ENCODE measurements around the gene NR3C1.

DNA sequence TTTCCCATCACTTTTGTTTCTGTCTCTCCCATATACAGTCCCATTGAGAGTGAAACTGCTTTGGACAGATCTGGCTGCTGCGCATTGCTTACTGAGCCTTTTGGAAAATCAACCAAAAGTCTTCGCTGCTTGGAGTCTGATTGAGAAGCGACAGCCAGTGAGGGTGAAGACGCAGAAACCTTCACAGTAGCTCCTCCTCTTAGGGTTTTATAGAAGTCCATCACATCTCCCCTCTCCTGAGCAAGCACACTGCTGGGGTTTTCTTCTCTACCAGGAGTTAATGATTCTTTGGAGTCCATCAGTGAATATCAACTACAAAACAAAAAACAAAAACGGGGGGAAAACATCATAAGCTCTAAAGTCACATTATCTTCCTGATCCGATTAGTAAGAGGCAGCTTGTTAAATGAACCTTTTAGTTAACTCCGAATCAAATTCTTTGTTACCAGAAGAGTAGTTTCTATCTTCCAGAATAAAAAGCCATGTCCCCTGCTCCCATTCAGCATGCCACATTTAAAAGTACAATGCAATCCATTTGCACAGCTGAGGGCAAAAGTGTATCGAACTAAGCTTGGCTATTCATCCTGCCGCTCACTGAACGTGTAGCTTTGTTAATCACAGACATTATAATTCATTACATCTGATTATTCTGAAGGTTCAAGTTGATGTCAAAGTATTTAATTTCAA lies 2.8 kb downstream of the NR3C1 start:
- TF ChIP-seq, protein P1, sequence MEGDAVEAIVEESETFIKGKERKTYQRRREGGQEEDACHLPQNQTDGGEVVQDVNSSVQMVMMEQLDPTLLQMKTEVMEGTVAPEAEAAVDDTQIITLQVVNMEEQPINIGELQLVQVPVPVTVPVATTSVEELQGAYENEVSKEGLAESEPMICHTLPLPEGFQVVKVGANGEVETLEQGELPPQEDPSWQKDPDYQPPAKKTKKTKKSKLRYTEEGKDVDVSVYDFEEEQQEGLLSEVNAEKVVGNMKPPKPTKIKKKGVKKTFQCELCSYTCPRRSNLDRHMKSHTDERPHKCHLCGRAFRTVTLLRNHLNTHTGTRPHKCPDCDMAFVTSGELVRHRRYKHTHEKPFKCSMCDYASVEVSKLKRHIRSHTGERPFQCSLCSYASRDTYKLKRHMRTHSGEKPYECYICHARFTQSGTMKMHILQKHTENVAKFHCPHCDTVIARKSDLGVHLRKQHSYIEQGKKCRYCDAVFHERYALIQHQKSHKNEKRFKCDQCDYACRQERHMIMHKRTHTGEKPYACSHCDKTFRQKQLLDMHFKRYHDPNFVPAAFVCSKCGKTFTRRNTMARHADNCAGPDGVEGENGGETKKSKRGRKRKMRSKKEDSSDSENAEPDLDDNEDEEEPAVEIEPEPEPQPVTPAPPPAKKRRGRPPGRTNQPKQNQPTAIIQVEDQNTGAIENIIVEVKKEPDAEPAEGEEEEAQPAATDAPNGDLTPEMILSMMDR (IDR thresholded peaks at IDR 0.05; ENCODE audit: insufficient read depth, low read length, poor library complexity, severe bottlenecking), result no peak
- TF ChIP-seq EZH2phosphoT487 (conservative IDR thresholded peaks at IDR 0.05; ENCODE audit: low read length), result no peak
